OCI-LY7 (cell line): ENCODE results near the gene CNPY1. TPM values are rescaled to one million over a fixed set of nuclear protein-coding genes. Genes with fewer than 3 reads are reported as not detected.

Experiments
- BruUV-seq: library from RNA; stranded (reverse); fragments of 400-500 nt; replicated peaks from 2 replicates; lab custom pipeline; 2021; lab: Mats Ljungman, UMichigan
- CTCF ChIA-PET: fragments of 300-600 bp; sonication (Branson Sonifier 250); formaldehyde crosslinking; loops from one replicate; lab custom pipeline; 2022; ENCODE audit warnings: antibody characterized with exemption; ENCODE audit not compliant: unreplicated experiment; lab: Charles Lee
- POLR2A ChIA-PET: fragments of 300-600 bp; sonication (Branson Sonifier 250); formaldehyde crosslinking; loops from one replicate; lab custom pipeline; 2022; ENCODE audit warnings: antibody characterized with exemption; lab: Charles Lee
- DNase-seq: peaks from one replicate; pipeline ENCODE4 v3.0.0-alpha.2; 2015; ENCODE audit warnings: low spot score
- H2AFZ ChIP-seq: fragments of 200-600 bp; sonication (generic), shearing (Covaris generic); 2 replicates; pipeline ENCODE4 v1.6.1; 2014; ENCODE audit warnings: mild to moderate bottlenecking, antibody characterized with exemption, low read length, moderate library complexity
- H3K27ac ChIP-seq: fragments of 200-600 bp; sonication (generic); 2 replicates; pipeline ENCODE4 v1.5.1; 2014; ENCODE audit warnings: mixed run types, low read depth, mild to moderate bottlenecking, moderate library complexity, low read length, inconsistent platforms; ENCODE audit not compliant: poor library complexity, severe bottlenecking
- H3K36me3 ChIP-seq: fragments of 200-600 bp; sonication (generic); 2 replicates; pipeline ENCODE4 v1.6.1; 2014; ENCODE audit warnings: mild to moderate bottlenecking, antibody characterized with exemption, low read length, moderate library complexity, mixed read lengths; ENCODE audit not compliant: insufficient read depth
- H3K4me1 ChIP-seq: fragments of 200-600 bp; sonication (generic); 2 replicates; pipeline ENCODE4 v1.5.1; 2014; ENCODE audit warnings: mild to moderate bottlenecking, low read length; ENCODE audit not compliant: insufficient read depth, poor library complexity, severe bottlenecking
- H3K4me2 ChIP-seq: fragments of 200-600 bp; sonication (generic); 2 replicates; pipeline ENCODE4 v1.6.1; 2014; ENCODE audit warnings: mild to moderate bottlenecking, low read length
- H3K4me3 ChIP-seq: fragments of 200-600 bp; sonication (generic); 2 replicates; pipeline ENCODE4 v1.5.1; 2014; ENCODE audit warnings: mild to moderate bottlenecking, low read depth, low read length; ENCODE audit not compliant: poor library complexity, severe bottlenecking
- H3K79me2 ChIP-seq: fragments of 200-600 bp; sonication (generic); 2 replicates; pipeline ENCODE4 v1.6.1; 2016; ENCODE audit warnings: low read depth, mild to moderate bottlenecking, low read length, moderate library complexity, mixed read lengths; ENCODE audit not compliant: insufficient read depth
- H3K9me2 ChIP-seq: fragments of 200-600 bp; sonication (generic); 2 replicates; pipeline ENCODE4 v1.6.1; 2016; ENCODE audit warnings: mild to moderate bottlenecking, low read length, mixed read lengths; ENCODE audit not compliant: insufficient read depth
- H3K9me3 ChIP-seq: fragments of 200-600 bp; sonication (generic); 2 replicates; pipeline ENCODE4 v1.6.1; 2014; ENCODE audit warnings: mild to moderate bottlenecking, mixed run types, low read length, mixed read lengths
- H4K20me1 ChIP-seq: fragments of 200-600 bp; sonication (generic); 2 replicates; pipeline ENCODE4 v1.6.1; 2014; ENCODE audit warnings: mild to moderate bottlenecking, antibody characterized with exemption, low read length, moderate library complexity, mixed read lengths; ENCODE audit not compliant: insufficient read depth
- EZH2phosphoT487 ChIP-seq: fragments of 200-600 bp; sonication (generic); IDR thresholded peaks from 2 replicates; pipeline ENCODE4 v1.6.1; 2018; ENCODE audit warnings: low read depth, borderline replicate concordance, mild to moderate bottlenecking, mixed run types, antibody characterized with exemption, low read length, moderate library complexity, mixed read lengths
- intact Hi-C: fragments of 100-400 bp; cut with micrococcal nuclease; formaldehyde crosslinking; loops from one replicate; pipeline ENCODE4 v1.10.0; 2022; ENCODE audit not compliant: unreplicated experiment
- total RNA-seq, 2 experiments: library from RNA; depleted of rRNA in 1 of 2; stranded (reverse); fragments of >200 nt in 1 of 2; shearing (Covaris generic) in 1 of 2; gene quantifications; 2 replicates each; pipeline ENCODE4 v1.2.3, GENCODE V29; 2014 to 2022
- TF ChIP-seq, protein P1 (sequence below): fragments of 200-600 bp; sonication (generic); conservative IDR thresholded peaks from 2 replicates; pipeline ENCODE4 v1.5.1; 2014; ENCODE audit warnings: mild to moderate bottlenecking, antibody characterized with exemption, low read length, moderate library complexity, mixed read lengths

The CNPY1 gene
- total RNA-seq, 2 experiments from 2014 or later, result not detected

GRCh38 chr7:155464183-155464582, 82.2 kb downstream of the CNPY1 start:
- Histone ChIP-seq H3K4me2 (no peak overlapping the region), H3K36me3 (no peaks in the 10 kb centered on the region), H4K20me1 (no peaks in the 10 kb centered on the region), H3K9me2 (no peaks in the 10 kb centered on the region), H3K4me1 (no peaks in the 10 kb centered on the region), H3K9me3 (no peaks in the 10 kb centered on the region), H3K27ac (no peak overlapping the region), H3K4me3 (no peak overlapping the region), H3K79me2 (no peaks in the 10 kb centered on the region), H2AFZ (no peak overlapping the region)
- DNase-seq, result no peak
- intact Hi-C loops, result no loop called here
- ChIA-PET POLR2A (no interaction called here), CTCF (no interaction called here)
- BruUV-seq, result no TSS peak
- TF ChIP-seq, protein P1, sequence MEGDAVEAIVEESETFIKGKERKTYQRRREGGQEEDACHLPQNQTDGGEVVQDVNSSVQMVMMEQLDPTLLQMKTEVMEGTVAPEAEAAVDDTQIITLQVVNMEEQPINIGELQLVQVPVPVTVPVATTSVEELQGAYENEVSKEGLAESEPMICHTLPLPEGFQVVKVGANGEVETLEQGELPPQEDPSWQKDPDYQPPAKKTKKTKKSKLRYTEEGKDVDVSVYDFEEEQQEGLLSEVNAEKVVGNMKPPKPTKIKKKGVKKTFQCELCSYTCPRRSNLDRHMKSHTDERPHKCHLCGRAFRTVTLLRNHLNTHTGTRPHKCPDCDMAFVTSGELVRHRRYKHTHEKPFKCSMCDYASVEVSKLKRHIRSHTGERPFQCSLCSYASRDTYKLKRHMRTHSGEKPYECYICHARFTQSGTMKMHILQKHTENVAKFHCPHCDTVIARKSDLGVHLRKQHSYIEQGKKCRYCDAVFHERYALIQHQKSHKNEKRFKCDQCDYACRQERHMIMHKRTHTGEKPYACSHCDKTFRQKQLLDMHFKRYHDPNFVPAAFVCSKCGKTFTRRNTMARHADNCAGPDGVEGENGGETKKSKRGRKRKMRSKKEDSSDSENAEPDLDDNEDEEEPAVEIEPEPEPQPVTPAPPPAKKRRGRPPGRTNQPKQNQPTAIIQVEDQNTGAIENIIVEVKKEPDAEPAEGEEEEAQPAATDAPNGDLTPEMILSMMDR, result no peak

DNA sequence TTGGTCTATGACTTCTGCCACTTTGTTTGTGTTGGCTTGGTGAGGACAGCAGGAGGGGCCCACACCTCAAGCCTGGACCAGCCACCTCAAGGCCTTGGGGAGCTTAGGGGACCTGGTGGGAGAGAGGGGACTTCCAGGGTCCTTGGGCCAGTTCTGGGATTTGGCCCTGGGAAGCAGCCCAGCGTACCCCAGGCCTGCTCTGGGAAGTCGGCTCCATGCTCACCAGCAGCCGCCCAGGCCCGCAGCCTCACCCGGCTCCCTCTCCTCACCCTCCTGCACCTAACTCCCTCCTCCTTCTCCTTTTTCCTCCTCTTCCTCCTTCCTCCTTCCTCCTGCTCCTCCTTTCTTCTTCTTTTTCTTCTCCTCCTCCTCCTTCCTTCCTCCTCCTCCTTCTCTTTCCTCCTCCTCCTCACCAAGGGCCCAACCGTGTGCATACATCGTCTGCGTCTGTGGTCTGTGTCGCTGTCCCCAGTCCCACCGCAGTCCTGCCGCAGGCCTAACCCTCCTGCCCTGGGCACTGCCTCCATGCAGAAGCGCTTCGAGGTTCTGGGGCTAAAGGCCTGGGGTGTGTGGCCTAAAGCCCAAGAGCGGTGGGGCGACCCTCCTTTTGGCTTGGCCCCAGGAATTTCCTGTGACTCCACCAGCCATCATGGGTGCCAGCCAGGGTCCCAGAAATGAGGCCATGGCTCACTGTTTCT, 83.1 kb downstream of the CNPY1 start:
- H3K4me3 ChIP-seq, result no peak overlapping the region
- no peak for TF ChIP-seq EZH2phosphoT487
- TF ChIP-seq, protein P1, result no peak
- BruUV-seq, result no TSS peak
- ChIA-PET POLR2A (interaction anchor here (0.7 to 1.0 kb wide), 2 partner anchors 12 to 18 kb away, joined by 3 to 8 read pairs; no protein-coding TSS in a partner anchor), CTCF (no interaction called here)
- no peaks in the 10 kb centered on the region for H3K9me3 ChIP-seq
- H2AFZ ChIP-seq, result no peak overlapping the region
- intact Hi-C loops, result no loop called here
- DNase-seq, result no peak
- H3K9me2 ChIP-seq, result no peaks in the 10 kb centered on the region
- no peak overlapping the region for H3K4me2 ChIP-seq
- H3K36me3 ChIP-seq, result no peaks in the 10 kb centered on the region
- H3K27ac ChIP-seq, result no peak overlapping the region
- H3K79me2 ChIP-seq, result no peaks in the 10 kb centered on the region
- no peaks in the 10 kb centered on the region for H4K20me1 ChIP-seq
- no peaks in the 10 kb centered on the region for H3K4me1 ChIP-seq

DNA sequence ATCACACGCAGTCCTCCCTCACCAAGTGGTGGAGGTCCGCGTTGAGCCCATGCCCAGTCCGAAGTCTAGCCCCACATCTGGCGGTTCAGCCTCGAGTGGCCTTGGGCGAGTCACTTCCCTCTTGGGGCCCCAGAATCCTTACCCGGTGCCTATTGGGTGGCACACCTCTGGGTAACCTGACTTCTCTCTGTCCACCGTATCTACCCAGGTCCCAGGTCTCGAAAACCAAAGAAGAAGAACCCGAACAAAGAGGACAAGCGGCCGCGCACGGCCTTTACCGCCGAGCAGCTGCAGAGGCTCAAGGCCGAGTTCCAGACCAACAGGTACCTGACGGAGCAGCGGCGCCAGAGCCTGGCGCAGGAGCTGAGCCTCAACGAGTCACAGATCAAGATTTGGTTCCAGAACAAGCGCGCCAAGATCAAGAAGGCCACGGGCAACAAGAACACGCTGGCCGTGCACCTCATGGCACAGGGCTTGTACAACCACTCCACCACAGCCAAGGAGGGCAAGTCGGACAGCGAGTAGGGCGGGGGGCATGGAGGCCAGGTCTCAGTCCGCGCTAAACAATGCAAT, 84.1 kb downstream of the CNPY1 start:
- CTCF ChIA-PET, result no interaction called here
- no peak for DNase-seq
- Histone ChIP-seq H3K79me2 (no peaks in the 10 kb centered on the region), H3K27ac (no peak overlapping the region), H3K4me3 (no peak overlapping the region), H3K9me2 (no peaks in the 10 kb centered on the region), H3K4me2 (no peak overlapping the region), H3K9me3 (no peaks in the 10 kb centered on the region), H3K4me1 (no peaks in the 10 kb centered on the region), H3K36me3 (no peaks in the 10 kb centered on the region), H2AFZ (no peak overlapping the region), H4K20me1 (no peaks in the 10 kb centered on the region)
- POLR2A ChIA-PET, result interaction anchor here (0.7 to 1.0 kb wide), 2 partner anchors 11 to 17 kb away, joined by 3 to 8 read pairs; no protein-coding TSS in a partner anchor
- TF ChIP-seq, protein P1, result no peak
- no peak for TF ChIP-seq EZH2phosphoT487
- BruUV-seq, result no TSS peak
- intact Hi-C loops, result no loop called here
